Astrocyte of the spinal cord (primary cell): ENCODE results near the gene NDOR1.

Source experiments
- DNase-seq: peaks from one replicate; pipeline ENCODE4 v3.0.0; 2011; ENCODE audit warnings: low read depth, low spot score
- H3K4me3 ChIP-seq: 2 replicates; pipeline ENCODE4 v1.5.1; 2011; ENCODE audit warnings: low read depth, mild to moderate bottlenecking, low read length, moderate library complexity
- in situ Hi-C: cut with HindIII; loops from 2 replicates; pipeline ENCODE4 v1.10.0; 2017; ENCODE audit warnings: low sequenced_read_pairs
- TF ChIP-seq, protein P1 (sequence below): IDR thresholded peaks from 2 replicates; pipeline ENCODE4 v1.5.1; 2012; ENCODE audit warnings: low read depth, mild to moderate bottlenecking, low read length, inconsistent platforms

NDOR1 gene

DNA sequence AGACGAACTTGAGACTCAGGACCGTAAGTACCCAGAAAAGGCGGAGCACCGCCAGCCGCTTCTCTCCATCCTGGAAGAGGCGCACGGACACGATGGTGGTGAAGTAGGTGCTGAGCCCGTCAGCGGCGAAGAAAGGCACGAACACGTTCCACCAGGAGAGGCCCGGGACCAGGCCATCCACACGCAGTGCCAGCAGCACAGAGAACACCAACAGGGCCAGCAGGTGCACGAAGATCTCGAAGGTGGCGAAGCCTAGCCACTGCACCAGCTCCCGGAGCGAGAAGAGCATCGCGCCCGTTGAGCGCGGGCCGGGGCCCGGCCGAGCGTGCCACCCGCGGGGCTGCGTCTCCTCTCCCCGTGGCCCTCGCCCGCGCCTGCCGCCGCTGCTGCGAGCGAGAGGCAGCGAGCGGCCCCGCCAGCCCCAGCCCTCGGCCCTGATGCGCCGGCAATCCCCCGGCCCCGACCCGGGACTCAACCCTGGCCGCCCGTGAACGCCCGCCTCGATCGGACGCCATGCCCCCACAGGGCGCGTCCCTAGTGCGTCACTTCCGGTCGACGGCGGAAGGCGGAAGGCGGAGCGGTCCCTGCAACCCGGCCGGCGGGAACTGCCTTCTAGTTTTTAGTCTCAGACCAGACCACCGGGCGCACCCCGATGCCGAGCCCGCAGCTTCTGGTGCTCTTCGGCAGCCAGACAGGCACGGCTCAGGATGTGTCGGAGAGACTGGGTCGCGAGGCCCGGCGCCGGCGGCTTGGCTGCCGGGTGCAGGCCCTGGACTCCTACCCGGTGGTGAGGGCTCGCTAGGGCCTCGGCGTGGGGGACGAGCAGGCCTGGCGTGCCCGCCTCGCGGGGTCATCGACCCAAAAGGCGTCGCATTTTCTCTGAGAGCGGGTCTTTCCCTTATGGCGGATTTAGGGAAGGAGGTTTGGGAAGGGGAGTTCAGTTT, at the start of gene NDOR1, which contains the start of gene TMEM203:
Gene NDOR1 (plus strand): TSS at position 575 of the 944 bp plus-strand sequence. CDS start 78 bp downstream, at position 653.
Gene TMEM203 (minus strand): TSS at position 523 of the 944 bp plus-strand sequence. CDS start 234 bp downstream, at position 289.
- DNase-seq = peak; percentile 80
- TF ChIP-seq, protein P1, sequence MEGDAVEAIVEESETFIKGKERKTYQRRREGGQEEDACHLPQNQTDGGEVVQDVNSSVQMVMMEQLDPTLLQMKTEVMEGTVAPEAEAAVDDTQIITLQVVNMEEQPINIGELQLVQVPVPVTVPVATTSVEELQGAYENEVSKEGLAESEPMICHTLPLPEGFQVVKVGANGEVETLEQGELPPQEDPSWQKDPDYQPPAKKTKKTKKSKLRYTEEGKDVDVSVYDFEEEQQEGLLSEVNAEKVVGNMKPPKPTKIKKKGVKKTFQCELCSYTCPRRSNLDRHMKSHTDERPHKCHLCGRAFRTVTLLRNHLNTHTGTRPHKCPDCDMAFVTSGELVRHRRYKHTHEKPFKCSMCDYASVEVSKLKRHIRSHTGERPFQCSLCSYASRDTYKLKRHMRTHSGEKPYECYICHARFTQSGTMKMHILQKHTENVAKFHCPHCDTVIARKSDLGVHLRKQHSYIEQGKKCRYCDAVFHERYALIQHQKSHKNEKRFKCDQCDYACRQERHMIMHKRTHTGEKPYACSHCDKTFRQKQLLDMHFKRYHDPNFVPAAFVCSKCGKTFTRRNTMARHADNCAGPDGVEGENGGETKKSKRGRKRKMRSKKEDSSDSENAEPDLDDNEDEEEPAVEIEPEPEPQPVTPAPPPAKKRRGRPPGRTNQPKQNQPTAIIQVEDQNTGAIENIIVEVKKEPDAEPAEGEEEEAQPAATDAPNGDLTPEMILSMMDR = no peak
- H3K4me3 ChIP-seq = peak within 1 kb of the TSS; percentile 90
- in situ Hi-C loops = no loop called here

DNA sequence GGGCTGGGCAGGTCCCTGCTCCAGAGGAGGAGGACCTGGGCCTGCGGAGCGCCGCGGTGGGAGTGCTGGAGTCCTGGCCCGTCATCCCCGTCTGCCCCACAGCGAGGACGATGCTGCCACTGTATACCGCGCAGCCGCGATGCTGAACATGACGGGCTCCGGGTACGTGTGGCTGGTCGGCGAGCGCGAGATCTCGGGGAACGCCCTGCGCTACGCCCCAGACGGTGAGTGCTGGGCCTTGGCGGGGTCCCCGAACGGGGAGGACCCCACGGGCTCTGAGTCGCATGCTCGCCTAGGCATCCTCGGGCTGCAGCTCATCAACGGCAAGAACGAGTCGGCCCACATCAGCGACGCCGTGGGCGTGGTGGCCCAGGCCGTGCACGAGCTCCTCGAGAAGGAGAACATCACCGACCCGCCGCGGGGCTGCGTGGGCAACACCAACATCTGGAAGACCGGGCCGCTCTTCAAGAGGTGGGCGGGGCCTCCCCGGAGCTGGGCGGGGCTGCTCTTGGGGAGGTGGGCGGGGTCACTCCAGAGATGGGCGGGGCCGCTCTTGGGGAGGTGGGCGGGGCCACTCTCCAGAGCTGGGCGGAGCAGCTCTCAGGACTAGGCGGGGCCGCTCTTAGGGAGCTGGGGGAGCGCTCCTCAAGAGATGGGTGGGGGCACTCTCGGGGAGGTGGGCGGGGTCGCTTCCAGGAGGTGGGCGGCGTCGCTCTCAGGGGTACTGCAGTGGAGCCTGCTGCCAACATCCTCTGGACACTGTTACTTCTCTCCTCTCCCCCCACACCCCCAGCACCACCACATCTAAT, 48.7 kb upstream of the NDOR1 start:
- peak; percentile 26 for DNase-seq
- H3K4me3 ChIP-seq = peak overlapping the region; percentile 26
- in situ Hi-C loops = no loop called here
- TF ChIP-seq, protein P1 = no peak

DNA sequence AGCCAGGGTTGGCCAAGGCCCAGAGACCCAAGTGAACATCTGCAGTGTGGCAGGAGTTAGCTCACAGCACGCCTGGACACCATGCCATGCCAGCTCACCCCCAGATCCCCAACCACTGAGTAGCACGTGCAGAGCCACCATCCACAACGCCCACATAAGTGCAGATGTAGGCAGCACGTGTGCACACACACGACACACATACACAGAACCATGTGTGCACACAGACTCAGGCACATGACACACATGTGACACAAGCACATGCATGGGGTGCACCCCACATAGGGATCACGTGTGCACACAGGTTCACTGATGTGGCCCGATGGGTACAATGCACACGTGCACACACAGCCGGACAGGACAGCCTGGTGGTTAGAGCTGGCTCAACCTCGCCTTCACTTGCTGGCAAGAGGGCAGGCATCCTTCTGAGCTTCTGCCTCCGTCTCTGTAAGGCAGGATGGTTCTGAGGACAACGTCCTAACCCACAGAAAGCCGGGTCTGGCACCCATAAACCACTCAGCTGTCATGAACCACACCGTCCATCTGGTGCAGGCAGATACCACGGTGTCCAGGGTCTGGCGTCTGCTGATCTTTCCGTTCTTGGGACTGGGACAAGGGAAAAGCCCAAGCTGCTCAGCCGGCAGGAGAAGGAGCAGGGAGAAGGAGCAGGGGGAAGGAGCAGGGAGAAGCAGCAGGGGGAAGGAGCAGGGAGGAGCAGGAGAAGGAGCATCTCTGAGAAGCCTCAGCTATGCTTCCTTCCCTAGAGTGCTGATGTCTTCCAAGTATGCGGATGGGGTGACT, 47.7 kb upstream of the NDOR1 start:
- no peak overlapping the region for H3K4me3 ChIP-seq
- in situ Hi-C loops = no loop called here
- no peak for DNase-seq
- TF ChIP-seq, protein P1 = no peak

DNA sequence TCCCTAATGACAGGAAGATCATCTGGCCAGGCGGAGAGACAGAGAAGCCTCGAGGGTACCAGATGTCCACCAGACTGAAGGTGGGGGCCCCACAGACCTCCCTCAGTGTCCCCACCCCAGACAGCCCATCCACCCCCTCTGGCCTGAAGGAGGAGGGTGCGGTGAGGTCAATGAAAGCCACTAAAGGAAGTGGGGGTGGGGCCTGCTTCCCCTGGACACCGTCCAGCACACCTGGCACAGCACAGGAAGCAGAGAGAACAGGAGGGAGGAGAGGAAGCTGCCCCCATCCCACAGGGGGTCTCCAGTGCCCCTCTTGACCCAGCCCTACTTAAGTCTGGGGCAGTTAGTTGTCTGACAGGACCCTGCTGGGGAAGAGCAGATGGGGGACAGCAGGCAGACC, 46.9 kb upstream of the NDOR1 start:
- H3K4me3 ChIP-seq = no peak overlapping the region
- TF ChIP-seq, protein P1 = no peak
- in situ Hi-C loops = no loop called here
- DNase-seq = no peak

DNA sequence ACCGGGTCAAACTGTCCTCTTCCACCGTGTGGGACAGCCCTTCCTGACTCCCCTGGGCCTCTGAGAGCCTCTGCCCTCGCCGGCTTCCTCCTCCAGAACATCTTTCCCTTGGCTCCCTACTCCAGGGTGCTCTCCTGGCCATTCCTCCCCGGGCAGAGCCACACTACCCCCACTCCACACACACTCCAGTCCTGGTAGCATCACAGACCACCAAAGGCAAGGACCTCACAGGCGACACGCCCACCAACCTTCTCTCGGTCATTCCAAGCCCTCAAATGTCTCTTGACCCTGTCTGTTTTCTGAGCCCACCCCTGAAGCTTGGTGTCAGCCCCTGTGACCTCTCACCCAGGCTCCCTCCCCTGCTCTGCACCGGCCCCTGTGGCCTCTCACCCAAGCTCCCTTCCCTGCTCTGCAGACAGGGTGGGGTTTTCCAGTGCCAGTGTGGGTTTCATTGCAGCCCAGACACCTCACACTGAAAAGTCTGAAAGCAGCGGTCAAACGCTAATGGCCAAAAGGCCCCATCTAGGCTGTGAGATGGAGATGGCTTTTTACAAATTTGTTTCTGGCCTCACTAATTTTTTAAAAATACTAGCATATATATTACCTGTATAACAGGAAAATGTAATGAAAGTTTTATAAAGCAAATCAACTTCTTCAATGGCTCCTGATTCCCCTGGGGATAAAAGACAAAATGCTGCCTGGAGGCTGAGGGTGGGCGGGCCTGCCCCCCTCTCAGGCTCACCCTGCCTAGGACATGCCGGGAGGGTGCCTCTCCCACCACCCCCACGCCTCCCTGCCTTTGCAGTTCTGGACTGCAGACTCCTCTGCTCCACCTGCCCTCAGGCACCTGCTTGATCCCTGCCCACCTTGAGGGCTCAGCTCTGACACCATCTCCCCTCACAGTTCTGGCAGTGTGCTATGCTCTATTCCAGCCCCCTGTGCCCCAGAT, 46.1 kb upstream of the NDOR1 start:
- in situ Hi-C loops = no loop called here
- H3K4me3 ChIP-seq = no peak overlapping the region
- DNase-seq = no peak
- TF ChIP-seq, protein P1 = no peak
